Measurements from ENCODE around the gene SYCN.

GRCh38 chr19:39166571-39167391 lies 37.3 kb downstream of the SYCN start:
- TF ChIP-seq CTCF (IDR thresholded peaks at IDR 0.05) = no peak
- no peak for TF ChIP-seq POLR2A (IDR thresholded peaks at IDR 0.05)
